HG03457 (cell line): ENCODE data around the gene ZFHX3.
"Not testable (repeated sequence)": the region's sequence is repeated elsewhere in the genome, so short reads cannot be mapped to it uniquely, and the experiment has no call there.

Experiments used
- ATAC-seq: cut with Tn5 transposase; IDR thresholded peaks from one replicate; pipeline ENCODE4 v1.9.1; 2021; ENCODE audit warnings: moderate number of reproducible peaks; ENCODE audit not compliant: unreplicated experiment

ZFHX3 gene

GRCh38 chr16:73023752-73024570 is 24.0 kb downstream of the ZFHX3 start:
- no peak for ATAC-seq

- ATAC-seq = no peak
Observed at GRCh38 chr16:73023320-73023719, 24.6 kb downstream of the ZFHX3 start.

GRCh38 chr16:73022534-73022933 is 25.4 kb downstream of the ZFHX3 start:
- ATAC-seq = no peak

GRCh38 chr16:73021866-73022495 is 25.9 kb downstream of the ZFHX3 start:
- ATAC-seq = no peak

- ATAC-seq = no peak
Observed at GRCh38 chr16:73020409-73020884, 27.5 kb downstream of the ZFHX3 start.

GRCh38 chr16:73019457-73020362 is 28.2 kb downstream of the ZFHX3 start:
- no peak for ATAC-seq

GRCh38 chr16:73018821-73019456 is 29.0 kb downstream of the ZFHX3 start:
- no peak for ATAC-seq

GRCh38 chr16:73017321-73017720 is 30.6 kb downstream of the ZFHX3 start:
- no peak for ATAC-seq

- peak; percentile 44 for ATAC-seq
Observed at GRCh38 chr16:73016488-73016830, 31.5 kb downstream of the ZFHX3 start.

GRCh38 chr16:73015612-73016487 is 32.1 kb downstream of the ZFHX3 start:
- peak; percentile 80 for ATAC-seq

- ATAC-seq = no peak
Observed at GRCh38 chr16:73014768-73015167, 33.2 kb downstream of the ZFHX3 start.

- ATAC-seq = no peak
Observed at GRCh38 chr16:73013974-73014373, 34.0 kb downstream of the ZFHX3 start.

- no peak for ATAC-seq
Observed at GRCh38 chr16:73012341-73012740, 35.6 kb downstream of the ZFHX3 start.

GRCh38 chr16:73011926-73012325 is 36.0 kb downstream of the ZFHX3 start:
- ATAC-seq = no peak

- ATAC-seq = no peak
Observed at GRCh38 chr16:73010150-73010676, 37.7 kb downstream of the ZFHX3 start.

GRCh38 chr16:73009710-73010109 is 38.2 kb downstream of the ZFHX3 start:
- ATAC-seq = not testable (repeated sequence)

GRCh38 chr16:73006026-73006425 is 41.9 kb downstream of the ZFHX3 start:
- no peak for ATAC-seq

GRCh38 chr16:73002866-73003265 is 45.1 kb downstream of the ZFHX3 start:
- no peak for ATAC-seq

- no peak for ATAC-seq
Observed at GRCh38 chr16:73000907-73001521, 46.9 kb downstream of the ZFHX3 start.
